Spleen (tissue), 7 donors: Measurements from ENCODE around the gene MBNL2.

Experiments used
- CTCF ChIP-seq, 11 experiments: fragments of 200-600 bp in 7 of 11; fragments of 450-650 bp in 4 of 11; sonication (generic) in 4 of 11; IDR thresholded peaks in 8 of 11; conservative IDR thresholded peaks in 3 of 11; 1 replicate in 7 of 11; 2 replicates in 4 of 11; pipeline versions ENCODE4 v1.4.0 to v1.8.0; 2016 to 2021; ENCODE audit warnings: antibody characterized with exemption in 11 of 11, inconsistent platforms in 4 of 11, mild to moderate bottlenecking in 1 of 11
- POLR2A ChIP-seq, 3 donors: fragments of 450-650 bp; IDR thresholded peaks; one replicate each; pipeline ENCODE4 v1.5.1; 2017; ENCODE audit warnings: antibody characterized with exemption in 3 of 3, mild to moderate bottlenecking in 1 of 3
- donor health status: DM: no; HTN: no; CAD: no; lungs with moderate emphysema.
- donor health status: DM: no; HTN: no; CAD: no.
- donor health status: DM: no; HTN: no; CAD: no.

- no peak for TF ChIP-seq CTCF (IDR thresholded peaks at IDR 0.05 in 8 of 11, conservative IDR thresholded peaks at IDR 0.05 in 3 of 11)
- no peak for TF ChIP-seq POLR2A (IDR thresholded peaks at IDR 0.05)
These were observed 16.8 kb downstream of the MBNL2 start for GRCh38 chr13:97238883-97239282.
